Activated CD8-positive, alpha-beta T cell treated with anti-CD3 and anti-CD28 coated beads for 36 hours (primary cell): ENCODE data around the gene MYO3B. TPM values are rescaled to one million over a fixed set of nuclear protein-coding genes. Genes with fewer than 3 reads are reported as not detected.

ENCODE experiments used
- ATAC-seq: fragments of 200-7000 bp; cut with Tn5 transposase; one replicate; pipeline ENCODE4 v1.10.0; 2021; ENCODE audit warnings: mild to moderate bottlenecking, moderate library complexity
- CTCF ChIA-PET: fragments of 350-600 bp; sonication (Branson Sonifier 250); formaldehyde crosslinking; loops from one replicate; lab custom pipeline; 2021; ENCODE audit warnings: antibody characterized with exemption; lab: Charles Lee
- POLR2A ChIA-PET: fragments of 350-600 bp; sonication (Branson Sonifier 250); formaldehyde crosslinking; loops from one replicate; lab custom pipeline; 2021; ENCODE audit warnings: antibody characterized with exemption; lab: Charles Lee
- DNase-seq: peaks from one replicate; pipeline ENCODE4 v3.0.0-alpha.2; 2020
- H3K27ac Mint-ChIP-seq: one replicate; pipeline ENCODE4 v1.8.0; 2021; ENCODE audit warnings: mild to moderate bottlenecking, mixed read lengths
- H3K27me3 Mint-ChIP-seq: one replicate; pipeline ENCODE4 v1.8.0; 2021; ENCODE audit warnings: mixed read lengths
- H3K36me3 Mint-ChIP-seq: one replicate; pipeline ENCODE4 v1.8.0; 2021; ENCODE audit warnings: low read depth, mixed read lengths
- H3K4me1 Mint-ChIP-seq: one replicate; pipeline ENCODE4 v1.8.0; 2021; ENCODE audit warnings: low read depth, mixed read lengths
- H3K4me3 Mint-ChIP-seq: one replicate; pipeline ENCODE4 v1.8.0; 2021; ENCODE audit warnings: mild to moderate bottlenecking, moderate library complexity, mixed read lengths
- H3K9me3 Mint-ChIP-seq: one replicate; pipeline ENCODE4 v1.8.0; 2021; ENCODE audit warnings: mixed read lengths
- intact Hi-C: fragments of 100-400 bp; cut with micrococcal nuclease; formaldehyde crosslinking; loops from one replicate; pipeline ENCODE4 v1.10.0; 2022
- total RNA-seq, 2 experiments: library from RNA; stranded (reverse); gene quantifications; one replicate each; pipeline ENCODE4 v1.2.3, GENCODE V29; 2021
- TF ChIP-seq, protein P1 (sequence below): fragments of 200-600 bp; IDR thresholded peaks from one replicate; pipeline ENCODE4 v1.8.0; 2022; ENCODE audit warnings: antibody characterized with exemption, mild to moderate bottlenecking

The MYO3B gene
- total RNA-seq, 2 experiments from 2014 or later: 0.09 to 0.20 TPM

DNA sequence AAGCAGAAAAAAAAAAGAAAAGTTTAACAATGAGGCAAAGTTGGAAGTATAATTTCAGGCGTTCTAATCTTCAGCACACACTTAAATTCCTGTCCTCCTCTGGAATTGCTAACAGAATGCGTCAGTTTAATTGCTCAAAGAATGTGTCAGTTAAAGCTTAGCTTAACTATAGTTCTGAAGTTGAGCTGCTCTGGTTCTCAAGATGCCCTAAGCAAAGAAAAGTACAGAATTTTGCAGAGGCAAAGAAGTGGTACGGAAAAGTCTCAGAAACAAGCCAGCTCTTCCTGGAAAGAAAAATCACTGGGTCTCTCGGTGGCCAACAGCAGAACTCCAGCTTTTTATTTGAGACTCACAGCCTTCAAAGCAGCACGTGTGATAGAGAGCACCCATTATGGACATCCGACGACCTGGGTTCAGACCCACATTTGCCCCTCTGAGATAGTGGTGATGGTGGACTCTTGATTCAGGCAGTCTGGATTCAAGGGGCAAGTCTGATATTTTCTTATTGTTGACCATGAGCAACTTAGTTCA, 22.2 kb upstream of the MYO3B start:
- H3K9me3 Mint-ChIP-seq: no peaks in the 10 kb centered on the region
- H3K27ac Mint-ChIP-seq: no peak overlapping the region
- DNase-seq: no peak
- CTCF ChIA-PET: no interaction called here
- POLR2A ChIA-PET: no interaction called here
- peaks cover 3% of the 10 kb centered on the region for H3K27me3 Mint-ChIP-seq
- H3K4me1 Mint-ChIP-seq: no peaks in the 10 kb centered on the region
- H3K4me3 Mint-ChIP-seq: no peak overlapping the region
- no peaks in the 10 kb centered on the region for H3K36me3 Mint-ChIP-seq
- intact Hi-C loops: no loop called here
- TF ChIP-seq, protein P1, sequence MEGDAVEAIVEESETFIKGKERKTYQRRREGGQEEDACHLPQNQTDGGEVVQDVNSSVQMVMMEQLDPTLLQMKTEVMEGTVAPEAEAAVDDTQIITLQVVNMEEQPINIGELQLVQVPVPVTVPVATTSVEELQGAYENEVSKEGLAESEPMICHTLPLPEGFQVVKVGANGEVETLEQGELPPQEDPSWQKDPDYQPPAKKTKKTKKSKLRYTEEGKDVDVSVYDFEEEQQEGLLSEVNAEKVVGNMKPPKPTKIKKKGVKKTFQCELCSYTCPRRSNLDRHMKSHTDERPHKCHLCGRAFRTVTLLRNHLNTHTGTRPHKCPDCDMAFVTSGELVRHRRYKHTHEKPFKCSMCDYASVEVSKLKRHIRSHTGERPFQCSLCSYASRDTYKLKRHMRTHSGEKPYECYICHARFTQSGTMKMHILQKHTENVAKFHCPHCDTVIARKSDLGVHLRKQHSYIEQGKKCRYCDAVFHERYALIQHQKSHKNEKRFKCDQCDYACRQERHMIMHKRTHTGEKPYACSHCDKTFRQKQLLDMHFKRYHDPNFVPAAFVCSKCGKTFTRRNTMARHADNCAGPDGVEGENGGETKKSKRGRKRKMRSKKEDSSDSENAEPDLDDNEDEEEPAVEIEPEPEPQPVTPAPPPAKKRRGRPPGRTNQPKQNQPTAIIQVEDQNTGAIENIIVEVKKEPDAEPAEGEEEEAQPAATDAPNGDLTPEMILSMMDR: no peak
- no peak for ATAC-seq

DNA sequence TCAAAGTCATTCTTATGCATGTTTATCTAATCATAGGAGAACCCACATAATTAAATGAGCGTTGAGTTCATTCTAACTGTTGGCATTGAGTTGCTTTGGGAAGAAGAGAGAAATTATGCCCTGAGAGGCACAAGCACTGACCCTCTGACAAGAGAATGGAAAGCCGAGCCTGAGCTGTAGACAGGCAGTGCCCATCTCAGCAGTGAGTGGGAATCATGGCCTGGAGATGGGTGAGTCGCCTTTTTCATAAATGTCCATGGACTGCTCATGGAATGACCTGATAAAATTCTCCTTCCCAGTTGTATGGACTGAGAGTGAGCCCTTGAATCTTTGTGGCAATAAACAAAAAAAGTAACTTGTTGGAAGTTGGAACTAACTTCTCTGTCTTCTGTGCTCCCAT, 21.4 kb upstream of the MYO3B start:
- TF ChIP-seq, protein P1: no peak
- ChIA-PET CTCF (no interaction called here), POLR2A (no interaction called here)
- intact Hi-C loops: no loop called here
- no peaks in the 10 kb centered on the region for H3K9me3 Mint-ChIP-seq
- no peak overlapping the region for H3K4me3 Mint-ChIP-seq
- DNase-seq: no peak
- H3K36me3 Mint-ChIP-seq: no peaks in the 10 kb centered on the region
- no peak for ATAC-seq
- no peaks in the 10 kb centered on the region for H3K4me1 Mint-ChIP-seq
- H3K27ac Mint-ChIP-seq: no peak overlapping the region
- H3K27me3 Mint-ChIP-seq: peaks cover 3% of the 10 kb centered on the region

DNA sequence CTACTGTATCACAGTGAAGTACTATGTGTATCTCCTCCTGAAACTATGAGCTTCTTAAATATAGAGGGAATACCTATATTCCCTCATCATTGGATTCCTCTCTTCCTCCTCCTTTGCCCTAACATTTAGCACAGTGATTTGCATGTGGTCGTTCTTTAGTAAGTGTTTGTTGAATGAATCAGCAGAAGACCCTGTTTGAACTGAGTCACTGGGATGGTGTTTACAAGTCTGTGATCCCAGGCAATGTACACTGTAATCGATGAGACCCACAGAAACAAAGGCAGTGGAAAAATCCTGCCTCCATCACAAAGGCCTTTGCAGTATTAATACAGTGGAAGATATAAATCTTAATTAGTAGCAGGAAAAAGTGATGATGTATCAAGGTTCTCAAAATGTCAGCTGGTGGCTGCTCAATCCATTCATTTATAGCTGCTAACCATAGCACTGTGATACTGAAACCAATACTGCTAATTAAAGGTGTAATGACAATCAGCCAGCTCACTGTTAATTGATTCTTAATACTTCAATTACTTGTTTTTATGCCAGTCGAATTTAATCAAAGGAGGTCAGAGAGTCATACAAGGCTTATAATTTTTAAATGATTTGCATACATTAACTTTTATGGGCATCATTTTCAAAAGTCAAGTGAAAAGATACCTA, 20.8 kb upstream of the MYO3B start:
- no peak for ATAC-seq
- POLR2A ChIA-PET: no interaction called here
- no peaks in the 10 kb centered on the region for H3K4me1 Mint-ChIP-seq
- intact Hi-C loops: no loop called here
- DNase-seq: no peak
- H3K36me3 Mint-ChIP-seq: no peaks in the 10 kb centered on the region
- H3K27me3 Mint-ChIP-seq: peaks cover 5% of the 10 kb centered on the region
- TF ChIP-seq, protein P1: no peak
- no peak overlapping the region for H3K27ac Mint-ChIP-seq
- CTCF ChIA-PET: no interaction called here
- H3K9me3 Mint-ChIP-seq: no peaks in the 10 kb centered on the region
- H3K4me3 Mint-ChIP-seq: no peak overlapping the region

DNA sequence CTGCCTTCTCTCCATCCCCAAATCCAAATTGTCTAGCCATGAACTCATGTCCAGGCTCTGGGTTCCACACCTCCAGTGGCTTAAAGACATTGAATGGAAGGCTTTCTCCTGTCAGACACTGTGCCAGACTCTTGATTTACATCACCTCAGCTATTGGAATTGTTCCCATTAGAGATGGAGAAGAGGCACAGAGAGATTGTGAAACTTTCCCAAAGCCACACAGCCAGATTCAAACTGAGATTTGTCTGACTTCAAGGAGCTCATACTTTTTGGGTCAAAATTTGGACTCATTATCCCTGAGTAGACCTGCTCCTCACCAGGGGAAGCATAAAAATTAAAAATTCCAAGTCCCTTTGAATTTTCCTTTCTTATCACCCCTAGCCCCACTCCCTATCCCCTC, 18.9 kb upstream of the MYO3B start:
- ATAC-seq: no peak
- no peak for DNase-seq
- peaks cover 11% of the 10 kb centered on the region for H3K27me3 Mint-ChIP-seq
- ChIA-PET CTCF (no interaction called here), POLR2A (no interaction called here)
- no peaks in the 10 kb centered on the region for H3K36me3 Mint-ChIP-seq
- H3K27ac Mint-ChIP-seq: no peak overlapping the region
- no peak overlapping the region for H3K4me3 Mint-ChIP-seq
- H3K4me1 Mint-ChIP-seq: no peaks in the 10 kb centered on the region
- intact Hi-C loops: no loop called here
- TF ChIP-seq, protein P1: no peak
- H3K9me3 Mint-ChIP-seq: no peaks in the 10 kb centered on the region

DNA sequence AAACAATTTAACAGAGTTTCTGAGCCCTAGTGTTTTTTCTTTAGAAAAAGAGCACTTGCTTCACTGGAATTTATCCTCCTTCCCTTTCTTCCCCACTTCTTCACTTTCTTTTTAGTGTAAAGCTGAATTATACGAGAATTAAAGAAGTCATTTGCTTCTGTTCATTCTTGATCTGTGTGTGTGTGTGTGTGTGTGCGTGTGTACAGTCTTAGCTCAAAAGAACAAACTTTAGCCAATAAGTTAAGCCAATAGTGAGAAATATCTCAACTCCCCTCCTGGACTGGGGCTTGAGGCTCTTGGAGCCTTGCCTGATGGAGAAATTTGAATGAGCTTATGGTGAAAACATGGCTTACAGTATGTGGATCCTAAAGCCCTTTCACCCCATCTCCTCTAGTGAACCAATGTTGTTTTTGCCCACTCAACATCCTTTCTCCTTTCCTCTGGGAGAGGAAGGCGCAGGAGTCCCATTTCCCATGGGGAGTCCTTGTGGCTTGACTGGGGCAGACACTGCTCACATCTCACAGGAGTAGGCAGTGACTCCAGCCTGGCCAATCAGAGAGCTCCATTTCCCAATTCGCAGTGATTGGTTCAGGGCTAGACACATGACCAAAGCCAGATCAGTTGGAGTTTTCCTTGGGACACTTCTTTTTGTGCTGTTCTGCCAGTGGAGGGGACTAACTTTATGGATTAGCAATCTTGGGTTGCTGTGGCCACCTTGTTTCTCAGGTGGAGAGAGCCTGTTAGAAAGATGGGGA, 16.3 kb upstream of the MYO3B start:
- no peaks in the 10 kb centered on the region for H3K4me1 Mint-ChIP-seq
- intact Hi-C loops: no loop called here
- CTCF ChIA-PET: no interaction called here
- H3K27me3 Mint-ChIP-seq: peaks cover 13% of the 10 kb centered on the region
- H3K27ac Mint-ChIP-seq: no peak overlapping the region
- no peak overlapping the region for H3K4me3 Mint-ChIP-seq
- H3K36me3 Mint-ChIP-seq: no peaks in the 10 kb centered on the region
- DNase-seq (no peak), ATAC-seq (no peak)
- TF ChIP-seq, protein P1: no peak
- POLR2A ChIA-PET: no interaction called here
- H3K9me3 Mint-ChIP-seq: no peaks in the 10 kb centered on the region
